ENCODE results near the gene PRSS36. TPM values are rescaled to one million over a fixed set of nuclear protein-coding genes. Genes with fewer than 3 reads are reported as not detected.

Gene PRSS36
- total and polyA plus RNA-seq, 12 donors: 0.30 to 3.4 (median 1.3) TPM

- peaks cover 0 to 30% (median 20%) of the 10 kb centered on the region in 9 donors for H3K4me1 ChIP-seq
- peaks cover 0 to 2% (median 0%) of the 10 kb centered on the region in 11 donors for H3K9me3 ChIP-seq
- ATAC-seq (peak; percentile 95 to 98 (median 96)), DNase-seq (peak; percentile 93 to 96)
- TF ChIP-seq, protein P1, sequence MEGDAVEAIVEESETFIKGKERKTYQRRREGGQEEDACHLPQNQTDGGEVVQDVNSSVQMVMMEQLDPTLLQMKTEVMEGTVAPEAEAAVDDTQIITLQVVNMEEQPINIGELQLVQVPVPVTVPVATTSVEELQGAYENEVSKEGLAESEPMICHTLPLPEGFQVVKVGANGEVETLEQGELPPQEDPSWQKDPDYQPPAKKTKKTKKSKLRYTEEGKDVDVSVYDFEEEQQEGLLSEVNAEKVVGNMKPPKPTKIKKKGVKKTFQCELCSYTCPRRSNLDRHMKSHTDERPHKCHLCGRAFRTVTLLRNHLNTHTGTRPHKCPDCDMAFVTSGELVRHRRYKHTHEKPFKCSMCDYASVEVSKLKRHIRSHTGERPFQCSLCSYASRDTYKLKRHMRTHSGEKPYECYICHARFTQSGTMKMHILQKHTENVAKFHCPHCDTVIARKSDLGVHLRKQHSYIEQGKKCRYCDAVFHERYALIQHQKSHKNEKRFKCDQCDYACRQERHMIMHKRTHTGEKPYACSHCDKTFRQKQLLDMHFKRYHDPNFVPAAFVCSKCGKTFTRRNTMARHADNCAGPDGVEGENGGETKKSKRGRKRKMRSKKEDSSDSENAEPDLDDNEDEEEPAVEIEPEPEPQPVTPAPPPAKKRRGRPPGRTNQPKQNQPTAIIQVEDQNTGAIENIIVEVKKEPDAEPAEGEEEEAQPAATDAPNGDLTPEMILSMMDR (IDR thresholded peaks at IDR 0.05): peak in 1 of 9 donors; percentile 12
- peak within 1 kb of the TSS; percentile 76 to 98 (median 88) for H3K4me3 ChIP-seq
- intact Hi-C loops (cut with DNase I): loop anchor here in 4 of 10 donors (1.0 to 5.0 kb wide), 6 partner anchors 20 to 112 kb away; partner anchors contain the start of genes HSD3B7 (in 2 of the 4), STX4 (in 1 of the 4), ZNF646 (in 1 of the 4) and ZNF668 (in 1 of the 4)
- 0 to 1% methylated on average over 69 of the region's 69 CpGs for WGBS, 2 donors
- peaks cover 0 to 30% (median 11%) of the 10 kb centered on the region in 9 donors for H3K36me3 ChIP-seq
- no peaks in the 10 kb centered on the region for H3K27me3 ChIP-seq
- H3K27ac ChIP-seq: peak within 1 kb of the TSS; percentile 51 to 93 (median 86)
These were observed 55.3 kb downstream of the PRSS36 start, which contains the start of gene VKORC1 for GRCh38 chr16:31094424-31095120. Gene VKORC1, minus strand, starts transcription at chr16:31094797. Its CDS starts 68 bp downstream, at chr16:31094729.

GRCh38 chr16:31094088-31094423 is 55.8 kb downstream of the PRSS36 start:
- intact Hi-C loops (cut with DNase I): loop anchor here in 3 of 10 donors (1.0 to 5.0 kb wide), 4 partner anchors 48 to 112 kb away; partner anchors contain the start of genes HSD3B7 (in 1 of the 3) and STX4 (in 1 of the 3)
- TF ChIP-seq, protein P1 (IDR thresholded peaks at IDR 0.05): no peak

GRCh38 chr16:31093132-31093703 is 56.6 kb downstream of the PRSS36 start:
- no peak for DNase-seq
- intact Hi-C loops (cut with DNase I): loop anchor here in 2 of 10 donors (5.0 kb wide), 2 partner anchors 61 to 111 kb away; partner anchors contain the start of gene STX4 (in 1 of the 2)
- TF ChIP-seq, protein P1 (IDR thresholded peaks at IDR 0.05): no peak
- 37 to 50% methylated on average over 17 of the region's 17 CpGs for WGBS, 2 donors
- H3K4me1 ChIP-seq: peaks cover 0 to 30% (median 20%) of the 10 kb centered on the region in 9 donors
- H3K36me3 ChIP-seq: peaks cover 0 to 44% (median 11%) of the 10 kb centered on the region in 9 donors
- no peak for ATAC-seq
- peak overlapping the region in 9 of 10 donors; percentile 76 to 98 (median 92) for H3K4me3 ChIP-seq
- H3K27ac ChIP-seq: peak overlapping the region in 1 of 10 donors; percentile 93
- no peaks in the 10 kb centered on the region for H3K27me3 ChIP-seq
- no peaks in the 10 kb centered on the region for H3K9me3 ChIP-seq

More at GRCh38 chr16:31094088-31094423, 55.8 kb downstream of the PRSS36 start:
- peaks cover 0 to 35% (median 11%) of the 10 kb centered on the region in 9 donors for H3K36me3 ChIP-seq
- no peak for DNase-seq
- WGBS, 2 donors: 0 to 1% methylated on average over 20 of the region's 20 CpGs
- ATAC-seq: peak in 7 of 8 donors; percentile 3 to 39 (median 22)
- H3K9me3 ChIP-seq: no peaks in the 10 kb centered on the region
- H3K27me3 ChIP-seq: no peaks in the 10 kb centered on the region
- peak overlapping the region in 9 of 10 donors; percentile 83 to 93 (median 87) for H3K27ac ChIP-seq
- peak overlapping the region; percentile 76 to 98 (median 88) for H3K4me3 ChIP-seq
- peaks cover 0 to 30% (median 20%) of the 10 kb centered on the region in 9 donors for H3K4me1 ChIP-seq

GRCh38 chr16:31092330-31092729 is 57.5 kb downstream of the PRSS36 start:
- Histone ChIP-seq H3K4me3 (no peak overlapping the region), H3K27ac (no peak overlapping the region), H3K27me3 (no peaks in the 10 kb centered on the region), H3K36me3 (peaks cover 0 to 53% (median 11%) of the 10 kb centered on the region in 9 donors), H3K9me3 (no peaks in the 10 kb centered on the region), H3K4me1 (peaks cover 0 to 30% (median 20%) of the 10 kb centered on the region in 9 donors)
- ATAC-seq (no peak), DNase-seq (no peak)
- 93 to 95% methylated on average over 5 of the region's 5 CpGs for WGBS, 2 donors
- intact Hi-C loops (cut with DNase I): loop anchor here in 2 of 10 donors (5.0 kb wide), 2 partner anchors 60 to 110 kb away; partner anchors contain the start of gene STX4 (in 1 of the 2)
- TF ChIP-seq, protein P1 (IDR thresholded peaks at IDR 0.05): no peak

Measured in heart right ventricle (tissue), 16 donors.